Pancreas (tissue), 10 donors: ENCODE data around the gene ARHGAP8. TPM values are rescaled to one million over a fixed set of nuclear protein-coding genes. Genes with fewer than 3 reads are reported as not detected.

ENCODE experiments used
- ATAC-seq, 4 donors: fragments of 200-7000 bp; cut with Tn5 transposase; one replicate each; pipeline versions ENCODE4 v1.8.0 to v1.9.1; 2020; ENCODE audit warnings: mild to moderate bottlenecking in 4 of 4, moderate library complexity in 4 of 4
- DNase-seq, 6 donors: peaks; one replicate each; pipeline ENCODE4 v3.0.0-alpha.2; 2020
- FAIRE-seq: peaks from 2 replicates; lab custom pipeline; 2012; peaks lifted over from hg19 to GRCh38; lab: Jason Lieb, UNC
- H3K27ac ChIP-seq, 4 donors: fragments of 200-600 bp; sonication (generic); 1 replicate in 3 of 4; 2 replicates in 1 of 4; pipeline versions ENCODE4 v1.5.0 to v1.8.0; 2020
- H3K27me3 ChIP-seq, 4 donors: fragments of 200-600 bp; one replicate each; pipeline ENCODE4 v1.8.0; 2021
- H3K36me3 ChIP-seq, 3 donors: fragments of 200-600 bp; sonication (generic) in 1 of 3; one replicate each; pipeline versions ENCODE4 v1.5.0 to v1.8.0; 2020 to 2021
- H3K4me1 ChIP-seq, 3 donors: fragments of 200-600 bp; one replicate each; pipeline ENCODE4 v1.8.0; 2021
- H3K4me3 ChIP-seq, 4 donors: fragments of 200-600 bp; sonication (generic) in 2 of 4; one replicate each; pipeline versions ENCODE4 v1.5.0 to v1.8.0; 2020 to 2021
- H3K9me3 ChIP-seq, 4 donors: fragments of 200-600 bp; one replicate each; pipeline ENCODE4 v1.8.0; 2021
- WGBS, 2 donors: extraction: QIAGEN DNeasy Blood & Tissue Kit; methylation state at CpG; one replicate each; pipeline ENCODE4 v1.1.7; 2013; 5-methylcytosine and 5-hydroxymethylcytosine counted together
- intact Hi-C, 3 donors: fragments of 100-400 bp; cut with DNase I; formaldehyde crosslinking; loops; one replicate each; pipeline versions ENCODE4 v1.11.1 to v1.14.2; 2022
- polyA plus RNA-seq, 2 donors: library from polyadenylated mRNA; stranded (reverse); fragments of 200-250 nt; gene quantifications; one replicate each; pipeline ENCODE4 v1.2.3, GENCODE V29; 2013
- total RNA-seq, 6 donors: library from RNA; stranded (reverse); fragmentation: NEBNext Ultra II Directional in 4 of 6; extraction: Animal tissue kit (Norgen Biotek cat#: 25700) in 4 of 6; gene quantifications; one replicate each; pipeline versions ENCODE4 v1.2.1 to v1.2.4, GENCODE V29; 2021 to 2023
- TF ChIP-seq, protein P1 (sequence below), 4 donors: fragments of 200-600 bp; sonication (generic) in 3 of 4; IDR thresholded peaks; one replicate each; pipeline versions ENCODE4 v1.5.0 to v1.8.0; 2021; ENCODE audit warnings: antibody characterized with exemption in 4 of 4
- donor health status: healthy with polysubstance abuse.
- donor health status: DM: no; HTN: no; CAD: no; lungs with moderate emphysema.
- donor health status: DM: no; HTN: no; CAD: no.
- donor health status: control.
- donor health status: control.
- donor health status: Bipolar disorder and iron deficiency.
- donor health status: DM: yes; HTN: yes; CAD: no.
- donor health status: DM: no; HTN: no; CAD: no.
- donor health status: DM: no; HTN: no; CAD: no.
- donor health status: DM: yes; HTN: yes; CAD: no.

The ARHGAP8 gene
- total and polyA plus RNA-seq, 8 donors, result 8.6 to 59.2 (median 15.1) TPM

DNA sequence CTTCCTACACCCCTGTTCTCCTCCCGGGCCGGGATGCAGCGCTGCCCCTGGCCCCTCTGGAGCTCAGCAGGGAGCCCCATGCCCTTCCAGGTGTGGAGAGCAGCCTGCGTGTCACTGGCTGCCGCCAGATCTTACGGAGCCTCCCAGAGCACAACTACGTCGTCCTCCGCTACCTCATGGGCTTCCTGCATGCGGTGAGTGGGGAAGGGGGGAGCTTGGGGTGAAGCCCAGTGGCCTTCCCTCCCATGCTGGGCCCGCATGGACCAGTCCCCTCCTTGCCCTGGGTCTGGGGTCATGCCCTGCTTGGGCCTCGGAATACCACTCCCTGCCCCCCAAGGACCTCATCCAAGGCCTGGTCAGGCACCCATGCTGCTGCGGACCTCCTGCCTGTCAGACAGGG, 107.3 kb downstream of the ARHGAP8 start:
- TF ChIP-seq, protein P1, sequence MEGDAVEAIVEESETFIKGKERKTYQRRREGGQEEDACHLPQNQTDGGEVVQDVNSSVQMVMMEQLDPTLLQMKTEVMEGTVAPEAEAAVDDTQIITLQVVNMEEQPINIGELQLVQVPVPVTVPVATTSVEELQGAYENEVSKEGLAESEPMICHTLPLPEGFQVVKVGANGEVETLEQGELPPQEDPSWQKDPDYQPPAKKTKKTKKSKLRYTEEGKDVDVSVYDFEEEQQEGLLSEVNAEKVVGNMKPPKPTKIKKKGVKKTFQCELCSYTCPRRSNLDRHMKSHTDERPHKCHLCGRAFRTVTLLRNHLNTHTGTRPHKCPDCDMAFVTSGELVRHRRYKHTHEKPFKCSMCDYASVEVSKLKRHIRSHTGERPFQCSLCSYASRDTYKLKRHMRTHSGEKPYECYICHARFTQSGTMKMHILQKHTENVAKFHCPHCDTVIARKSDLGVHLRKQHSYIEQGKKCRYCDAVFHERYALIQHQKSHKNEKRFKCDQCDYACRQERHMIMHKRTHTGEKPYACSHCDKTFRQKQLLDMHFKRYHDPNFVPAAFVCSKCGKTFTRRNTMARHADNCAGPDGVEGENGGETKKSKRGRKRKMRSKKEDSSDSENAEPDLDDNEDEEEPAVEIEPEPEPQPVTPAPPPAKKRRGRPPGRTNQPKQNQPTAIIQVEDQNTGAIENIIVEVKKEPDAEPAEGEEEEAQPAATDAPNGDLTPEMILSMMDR (IDR thresholded peaks at IDR 0.05), result no peak
- Histone ChIP-seq H3K27ac (no peak overlapping the region), H3K9me3 (no peaks in the 10 kb centered on the region), H3K4me3 (no peak overlapping the region), H3K27me3 (no peaks in the 10 kb centered on the region), H3K36me3 (no peaks in the 10 kb centered on the region), H3K4me1 (no peaks in the 10 kb centered on the region)
- intact Hi-C loops, result no loop called here
- DNase-seq (peak in 1 of 6 donors; percentile 34), FAIRE-seq (no peak), ATAC-seq (no peak)
- WGBS, 2 donors, result 92 to 94% methylated on average over 13 of the region's 13 CpGs

DNA sequence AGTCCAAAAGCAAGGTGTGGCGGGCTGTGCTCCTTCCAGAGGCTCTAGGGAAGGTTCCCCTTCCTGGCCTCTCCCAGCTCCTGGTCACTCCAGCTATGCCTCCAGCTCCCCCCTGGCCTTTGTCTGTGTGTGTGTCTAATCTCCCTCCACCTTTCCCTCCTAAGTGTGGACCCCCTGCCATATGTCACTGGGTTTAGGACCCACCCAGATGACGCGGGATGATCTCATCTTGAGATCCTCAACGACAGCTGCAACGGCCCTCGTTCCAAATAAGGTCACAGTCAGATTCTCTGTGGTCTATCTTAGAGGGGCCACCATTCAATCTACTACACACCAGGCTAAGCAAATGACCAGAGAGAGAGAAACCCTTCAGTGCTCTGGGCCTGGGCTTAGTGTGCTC, 107.9 kb downstream of the ARHGAP8 start:
- Histone ChIP-seq H3K4me3 (no peak overlapping the region), H3K27me3 (no peaks in the 10 kb centered on the region), H3K4me1 (no peaks in the 10 kb centered on the region), H3K27ac (no peak overlapping the region), H3K36me3 (no peaks in the 10 kb centered on the region), H3K9me3 (no peaks in the 10 kb centered on the region)
- ATAC-seq, result no peak
- WGBS, 2 donors, result 77 to 82% methylated on average over 6 of the region's 6 CpGs
- no peak for FAIRE-seq
- TF ChIP-seq, protein P1 (IDR thresholded peaks at IDR 0.05), result no peak
- intact Hi-C loops, result no loop called here
- DNase-seq, result peak in 1 of 6 donors; percentile 3

DNA sequence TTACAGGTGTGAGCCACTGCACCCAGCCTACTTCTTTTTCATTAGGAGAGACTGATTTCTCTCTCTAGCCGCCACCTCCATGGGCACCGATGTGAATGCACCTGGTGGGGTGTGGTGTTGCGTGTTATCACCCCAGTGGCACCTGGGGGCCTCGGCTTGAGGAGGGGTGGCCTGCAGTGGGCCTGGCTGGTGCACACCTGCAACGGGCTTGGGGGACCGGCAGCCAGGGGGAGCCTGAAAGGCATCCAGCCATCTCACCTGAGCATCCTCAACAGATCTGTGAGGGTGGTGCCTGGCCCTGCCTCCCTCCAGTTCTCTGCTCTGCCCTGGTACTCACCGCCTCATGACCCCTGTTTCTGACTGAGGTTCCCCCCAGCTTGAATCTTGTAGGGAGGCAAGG, 108.9 kb downstream of the ARHGAP8 start:
- TF ChIP-seq, protein P1 (IDR thresholded peaks at IDR 0.05), result no peak
- no peaks in the 10 kb centered on the region for H3K36me3 ChIP-seq
- H3K9me3 ChIP-seq, result no peaks in the 10 kb centered on the region
- H3K27me3 ChIP-seq, result no peaks in the 10 kb centered on the region
- H3K27ac ChIP-seq, result no peak overlapping the region
- 81 to 90% methylated on average over 6 to 7 of the region's 7 CpGs for WGBS, 2 donors
- no peak for ATAC-seq
- no peak for FAIRE-seq
- H3K4me3 ChIP-seq, result no peak overlapping the region
- intact Hi-C loops, result no loop called here
- peak in 1 of 6 donors; percentile 26 for DNase-seq
- no peaks in the 10 kb centered on the region for H3K4me1 ChIP-seq

DNA sequence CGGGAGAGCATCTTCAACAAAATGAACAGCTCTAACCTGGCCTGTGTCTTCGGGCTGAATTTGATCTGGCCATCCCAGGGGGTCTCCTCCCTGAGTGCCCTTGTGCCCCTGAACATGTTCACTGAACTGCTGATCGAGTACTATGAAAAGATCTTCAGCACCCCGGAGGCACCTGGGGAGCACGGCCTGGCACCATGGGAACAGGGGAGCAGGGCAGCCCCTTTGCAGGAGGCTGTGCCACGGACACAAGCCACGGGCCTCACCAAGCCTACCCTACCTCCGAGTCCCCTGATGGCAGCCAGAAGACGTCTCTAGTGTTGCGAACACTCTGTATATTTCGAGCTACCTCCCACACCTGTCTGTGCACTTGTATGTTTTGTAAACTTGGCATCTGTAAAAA, 109.9 kb downstream of the ARHGAP8 start:
- H3K4me1 ChIP-seq, result no peaks in the 10 kb centered on the region
- no peak overlapping the region for H3K4me3 ChIP-seq
- H3K27me3 ChIP-seq, result no peaks in the 10 kb centered on the region
- intact Hi-C loops, result no loop called here
- FAIRE-seq (no peak), ATAC-seq (no peak), DNase-seq (no peak)
- TF ChIP-seq, protein P1 (IDR thresholded peaks at IDR 0.05), result no peak
- no peaks in the 10 kb centered on the region for H3K36me3 ChIP-seq
- H3K9me3 ChIP-seq, result no peaks in the 10 kb centered on the region
- WGBS, 2 donors, result 88 to 92% methylated on average over 11 of the region's 11 CpGs
- H3K27ac ChIP-seq, result no peak overlapping the region

DNA sequence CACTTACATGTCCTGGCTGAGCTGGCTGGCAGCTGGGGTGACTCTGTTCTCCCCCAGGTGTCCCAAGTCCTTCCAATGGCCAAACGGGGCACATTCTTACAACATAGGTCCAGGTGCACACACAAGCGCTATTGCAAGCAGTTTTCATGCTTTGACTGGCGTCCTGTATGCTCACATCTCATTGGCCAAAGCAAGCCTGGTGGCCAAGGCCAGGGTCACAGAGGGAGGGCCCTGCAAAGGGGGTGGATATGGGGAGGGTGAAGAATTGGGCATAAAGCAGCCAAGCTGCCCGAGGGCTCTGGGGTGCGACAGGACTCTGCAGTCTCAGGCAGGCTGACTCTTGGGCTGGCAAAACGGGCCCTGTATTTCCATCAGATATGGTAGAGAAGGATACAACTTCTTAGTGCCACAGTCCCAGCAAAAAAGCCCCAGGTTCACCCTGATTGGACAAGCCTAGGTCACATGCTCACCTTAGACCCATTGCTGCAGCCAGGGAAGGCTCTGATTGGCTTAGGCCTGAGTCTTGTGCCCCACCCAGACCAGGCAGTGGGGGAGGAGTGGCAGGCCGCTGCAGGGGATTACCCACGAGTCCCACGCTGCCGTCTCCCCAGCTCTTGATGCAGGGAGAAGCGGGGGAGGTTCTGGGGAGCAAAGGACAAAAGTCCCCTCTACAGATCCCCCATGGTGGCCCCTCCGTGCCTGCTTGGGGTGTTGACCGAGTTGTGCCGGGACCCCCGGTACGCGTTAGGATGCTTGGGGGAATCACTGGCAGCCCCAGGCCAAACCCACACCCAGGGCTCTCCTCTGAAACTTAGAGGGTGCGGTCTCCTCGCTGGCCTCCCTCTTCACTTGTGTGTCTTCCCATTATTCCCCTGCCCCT, 110.8 kb downstream of the ARHGAP8 start:
- 91 to 94% methylated on average over 19 of the region's 19 CpGs for WGBS, 2 donors
- no peak for FAIRE-seq
- no peak overlapping the region for H3K27ac ChIP-seq

More for the DNA sequence above, 110.8 kb downstream of the ARHGAP8 start:
- TF ChIP-seq, protein P1 (IDR thresholded peaks at IDR 0.05), result no peak
- H3K36me3 ChIP-seq, result no peaks in the 10 kb centered on the region
- DNase-seq (peak in 1 of 6 donors; percentile 41), ATAC-seq (no peak)
- intact Hi-C loops, result no loop called here
- no peaks in the 10 kb centered on the region for H3K27me3 ChIP-seq
- no peaks in the 10 kb centered on the region for H3K4me1 ChIP-seq
- H3K9me3 ChIP-seq, result no peaks in the 10 kb centered on the region
- no peak overlapping the region for H3K4me3 ChIP-seq
